ENCODE data around the gene LDB2. TPM values are rescaled to one million over a fixed set of nuclear protein-coding genes. Genes with fewer than 3 reads are reported as not detected.

The LDB2 gene
- total RNA-seq, 2 donors from 2014 or later, result not detected

DNA sequence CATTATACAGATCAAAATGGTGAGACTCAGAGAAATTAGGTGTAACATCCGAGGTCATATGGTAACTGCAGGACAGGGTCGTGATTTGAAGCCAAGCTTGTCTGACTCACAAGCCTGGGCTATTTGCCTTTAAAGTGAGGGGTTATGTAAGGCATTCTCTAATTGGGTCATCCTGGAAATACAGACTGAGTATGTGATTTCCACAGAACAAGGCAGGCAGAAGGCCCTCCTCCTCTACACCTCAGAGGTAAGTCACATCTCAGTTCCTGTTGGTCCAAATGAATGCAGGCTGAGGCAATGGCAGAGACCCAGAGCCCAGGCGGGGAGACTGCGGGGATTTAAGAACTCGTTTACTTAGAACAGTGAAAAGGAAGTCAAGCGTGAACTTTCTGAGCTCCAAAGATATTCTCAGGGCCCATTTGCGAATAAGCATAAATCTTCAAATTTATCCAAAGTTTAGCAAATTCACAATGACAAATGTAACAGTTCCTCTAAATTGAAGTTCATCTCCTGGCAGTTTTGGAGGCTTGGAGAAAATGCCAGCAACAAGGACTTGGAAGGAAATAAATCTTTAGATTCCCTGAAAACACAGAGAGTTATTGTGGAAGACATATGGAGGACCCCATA lies 153.3 kb downstream of the LDB2 start:
- Mint-ChIP-seq H3K27ac (no peak overlapping the region), H3K36me3 (ENCODE audit: low read depth) (no peaks in the 10 kb centered on the region), H3K4me3 (no peak overlapping the region), H3K4me1 (no peaks in the 10 kb centered on the region), H3K27me3 (no peaks in the 10 kb centered on the region)
- DNase-seq (no peak), ATAC-seq (no peak)
- no peaks in the 10 kb centered on the region for H3K9me3 ChIP-seq (ENCODE audit: control insufficient read depth, low read length, poor library complexity, severe bottlenecking)

DNA sequence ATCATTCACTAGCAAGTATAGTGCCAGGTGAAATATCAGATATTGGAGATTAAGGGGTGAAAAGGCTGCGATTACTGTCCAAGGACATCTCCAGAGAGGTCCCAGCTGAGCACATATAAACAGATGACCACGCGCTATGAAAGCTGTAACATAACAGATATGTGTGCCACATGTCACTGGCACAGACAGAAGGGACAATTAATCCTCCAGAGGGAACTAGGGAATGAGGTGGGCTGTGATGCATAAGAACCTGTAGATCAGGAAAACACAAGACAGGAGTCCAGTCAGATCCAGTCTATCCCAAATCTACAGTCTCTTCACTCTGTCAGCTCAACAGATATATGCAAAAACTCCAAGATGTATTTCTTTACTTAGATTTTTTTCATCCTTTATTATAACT lies 157.2 kb downstream of the LDB2 start:
- H3K36me3 Mint-ChIP-seq (ENCODE audit: low read depth), result no peaks in the 10 kb centered on the region
- H3K27ac Mint-ChIP-seq, result no peak overlapping the region
- no peak overlapping the region for H3K4me3 Mint-ChIP-seq
- H3K27me3 Mint-ChIP-seq, result no peaks in the 10 kb centered on the region
- DNase-seq (no peak), ATAC-seq (no peak)
- no peaks in the 10 kb centered on the region for H3K4me1 Mint-ChIP-seq
- H3K9me3 ChIP-seq (ENCODE audit: control insufficient read depth, low read length, poor library complexity, severe bottlenecking), result no peaks in the 10 kb centered on the region

DNA sequence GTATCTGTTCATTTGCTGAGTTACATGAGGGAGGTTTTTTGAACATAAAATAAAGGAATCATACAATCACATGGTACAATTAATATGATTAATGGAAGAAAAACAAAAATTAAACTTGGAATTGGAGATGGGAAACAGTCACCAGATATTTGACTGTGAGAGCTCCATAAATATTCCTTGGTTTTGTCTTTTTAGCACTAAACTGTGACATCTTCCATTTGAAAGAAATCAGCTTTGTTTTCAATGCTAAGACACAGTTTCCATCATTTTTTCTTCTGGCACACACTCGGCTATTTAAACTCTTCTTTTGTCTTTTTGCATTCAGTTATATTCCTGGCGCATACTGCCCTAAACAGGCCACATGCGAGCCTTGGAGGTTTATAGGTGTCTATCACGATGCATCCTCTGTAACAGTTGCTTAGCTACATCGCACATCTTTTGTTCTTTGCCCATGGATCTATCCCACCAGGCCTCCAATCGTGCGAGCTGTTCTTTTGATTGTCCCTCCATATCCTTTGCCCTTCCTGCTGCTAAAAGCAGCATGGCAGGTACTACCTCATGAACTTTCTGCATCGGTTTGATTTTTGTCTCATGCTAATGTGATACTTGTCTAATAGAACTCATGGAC lies 158.3 kb downstream of the LDB2 start:
- H3K27ac Mint-ChIP-seq, result no peak overlapping the region
- H3K36me3 Mint-ChIP-seq (ENCODE audit: low read depth), result no peaks in the 10 kb centered on the region
- ATAC-seq (no peak), DNase-seq (no peak)
- no peak overlapping the region for H3K4me3 Mint-ChIP-seq
- no peaks in the 10 kb centered on the region for H3K27me3 Mint-ChIP-seq
- no peaks in the 10 kb centered on the region for H3K9me3 ChIP-seq (ENCODE audit: control insufficient read depth, low read length, poor library complexity, severe bottlenecking)
- no peaks in the 10 kb centered on the region for H3K4me1 Mint-ChIP-seq

DNA sequence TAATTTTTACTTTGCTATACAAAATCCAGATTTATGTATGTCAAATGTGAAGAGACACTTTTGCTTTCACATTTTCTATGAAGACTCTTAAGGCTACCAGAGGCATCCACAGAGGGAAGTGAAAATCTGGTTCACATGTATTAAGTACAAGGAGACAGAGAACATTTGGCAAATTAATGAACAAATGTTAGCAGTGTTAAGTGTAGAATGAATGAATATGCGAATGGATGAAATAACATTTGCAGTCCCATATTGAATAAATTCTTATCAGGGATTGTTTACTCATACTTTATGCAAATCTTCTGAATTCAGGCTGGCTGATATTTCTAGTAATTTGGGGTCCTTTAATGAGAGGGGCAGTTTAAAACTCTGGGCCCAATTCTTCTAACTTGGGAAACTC lies 159.9 kb downstream of the LDB2 start:
- no peaks in the 10 kb centered on the region for H3K4me1 Mint-ChIP-seq
- H3K9me3 ChIP-seq (ENCODE audit: control insufficient read depth, low read length, poor library complexity, severe bottlenecking), result no peaks in the 10 kb centered on the region
- no peak for ATAC-seq
- H3K36me3 Mint-ChIP-seq (ENCODE audit: low read depth), result no peaks in the 10 kb centered on the region
- H3K4me3 Mint-ChIP-seq, result no peak overlapping the region
- no peak overlapping the region for H3K27ac Mint-ChIP-seq
- no peak for DNase-seq
- no peaks in the 10 kb centered on the region for H3K27me3 Mint-ChIP-seq

DNA sequence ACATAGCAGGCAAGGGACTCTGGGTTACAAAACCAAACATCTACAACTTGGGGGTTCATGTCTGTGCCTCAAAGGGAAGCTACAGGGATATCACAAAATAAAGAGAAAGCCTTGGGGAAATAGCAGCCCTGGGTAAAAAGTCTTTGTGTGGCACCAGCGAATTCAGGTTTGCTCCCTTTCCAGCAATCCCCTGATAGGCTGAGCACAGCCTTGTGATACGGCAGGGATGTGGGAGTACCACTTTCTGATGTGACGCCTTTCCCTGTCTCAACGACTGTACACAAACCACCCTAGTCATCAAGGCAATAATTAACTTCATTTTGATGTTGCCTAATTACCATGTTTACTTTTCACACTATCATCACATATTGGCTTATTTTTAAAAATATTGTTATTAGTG lies 164.9 kb downstream of the LDB2 start:
- Mint-ChIP-seq H3K27ac (no peak overlapping the region), H3K27me3 (no peaks in the 10 kb centered on the region), H3K36me3 (ENCODE audit: low read depth) (no peaks in the 10 kb centered on the region), H3K4me1 (no peaks in the 10 kb centered on the region), H3K4me3 (no peak overlapping the region)
- no peak for DNase-seq
- no peaks in the 10 kb centered on the region for H3K9me3 ChIP-seq (ENCODE audit: control insufficient read depth, low read length, poor library complexity, severe bottlenecking)
- no peak for ATAC-seq

DNA sequence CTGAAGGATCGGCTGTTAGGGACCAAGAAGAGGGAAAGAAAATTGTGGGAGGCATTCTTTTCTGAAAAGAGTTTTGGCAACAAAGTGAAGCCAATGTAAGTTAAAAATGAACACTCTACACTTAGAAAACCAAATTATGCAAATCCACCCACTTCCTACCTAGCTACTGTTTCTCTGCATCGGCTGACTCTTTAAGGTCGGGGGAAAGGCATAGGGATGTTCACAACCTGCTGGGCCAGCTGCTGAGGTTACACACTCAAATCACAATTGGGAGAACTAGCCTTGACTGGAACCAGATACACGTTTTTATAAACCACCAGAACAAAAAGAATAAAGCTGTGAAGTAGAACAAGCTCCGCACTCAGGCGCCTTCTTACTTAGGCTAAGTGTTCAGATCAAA lies 165.7 kb downstream of the LDB2 start:
- H3K4me1 Mint-ChIP-seq, result no peaks in the 10 kb centered on the region
- H3K9me3 ChIP-seq (ENCODE audit: control insufficient read depth, low read length, poor library complexity, severe bottlenecking), result no peaks in the 10 kb centered on the region
- ATAC-seq (no peak), DNase-seq (no peak)
- no peak overlapping the region for H3K4me3 Mint-ChIP-seq
- H3K36me3 Mint-ChIP-seq (ENCODE audit: low read depth), result no peaks in the 10 kb centered on the region
- no peak overlapping the region for H3K27ac Mint-ChIP-seq
- H3K27me3 Mint-ChIP-seq, result no peaks in the 10 kb centered on the region

DNA sequence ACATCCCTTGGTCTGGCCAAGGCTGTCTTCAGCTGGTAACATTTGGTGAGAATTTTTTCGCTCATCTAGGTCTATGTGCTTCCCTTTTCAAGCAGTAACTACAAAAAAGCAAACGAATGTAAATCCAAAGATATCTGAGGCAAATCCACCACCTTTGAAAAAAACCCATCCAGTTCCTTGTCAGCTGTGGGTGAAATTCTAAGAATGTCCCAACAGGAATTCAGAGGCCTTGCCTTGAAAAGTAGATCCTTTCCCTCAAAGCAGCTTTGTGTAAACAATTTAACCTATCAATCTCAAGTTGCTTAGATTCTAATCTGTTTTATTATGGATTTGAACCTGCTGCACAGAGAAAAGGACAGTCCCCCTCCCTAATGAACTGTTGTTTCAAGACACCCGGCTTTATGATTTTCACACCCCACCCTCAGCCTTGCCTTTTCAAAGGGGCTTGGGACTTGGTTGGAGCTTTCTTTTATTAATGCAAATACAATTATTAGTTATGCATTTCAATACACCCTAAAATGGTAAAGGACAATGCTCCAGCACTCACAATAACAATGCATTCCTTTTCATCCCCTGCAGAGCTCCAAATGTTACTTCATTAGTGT lies 166.6 kb downstream of the LDB2 start:
- Mint-ChIP-seq H3K4me3 (no peak overlapping the region), H3K27ac (no peak overlapping the region), H3K27me3 (no peaks in the 10 kb centered on the region), H3K36me3 (ENCODE audit: low read depth) (no peaks in the 10 kb centered on the region), H3K4me1 (no peaks in the 10 kb centered on the region)
- no peaks in the 10 kb centered on the region for H3K9me3 ChIP-seq (ENCODE audit: control insufficient read depth, low read length, poor library complexity, severe bottlenecking)
- ATAC-seq (no peak), DNase-seq (no peak)

DNA sequence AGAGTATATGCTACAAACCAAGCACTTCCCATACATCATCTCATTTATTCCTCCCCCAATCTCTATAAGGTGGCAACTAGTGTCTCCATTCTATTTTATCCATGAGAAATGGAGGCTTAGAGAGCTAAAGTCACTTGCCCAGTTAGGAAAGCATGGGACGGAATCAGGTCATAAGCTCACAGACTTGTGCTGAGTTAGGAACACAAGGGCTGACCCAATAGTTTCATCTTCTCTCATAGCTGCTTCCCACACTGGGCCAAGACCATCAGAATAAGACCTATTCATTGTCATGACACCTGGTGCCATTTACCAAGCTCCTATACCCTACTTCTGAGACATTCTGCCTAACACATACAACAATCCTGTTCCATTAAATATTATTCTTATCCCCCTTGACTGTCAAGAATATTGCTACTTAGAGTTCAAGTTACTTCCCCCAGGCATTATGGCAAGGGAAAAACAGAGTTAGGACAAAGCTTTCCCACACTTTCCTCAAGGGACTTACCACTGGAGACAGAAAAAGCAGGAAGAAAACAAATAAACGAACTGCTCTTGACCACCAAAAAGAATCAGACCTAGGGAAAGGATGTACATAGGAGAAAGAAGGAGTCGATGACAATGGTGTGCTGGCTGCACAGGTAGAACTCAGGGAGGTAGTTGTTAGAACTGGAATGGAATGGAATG lies 167.8 kb downstream of the LDB2 start:
- H3K4me1 Mint-ChIP-seq, result no peaks in the 10 kb centered on the region
- no peaks in the 10 kb centered on the region for H3K9me3 ChIP-seq (ENCODE audit: control insufficient read depth, low read length, poor library complexity, severe bottlenecking)
- H3K4me3 Mint-ChIP-seq, result no peak overlapping the region
- H3K27me3 Mint-ChIP-seq, result no peaks in the 10 kb centered on the region
- DNase-seq (no peak), ATAC-seq (no peak)
- H3K36me3 Mint-ChIP-seq (ENCODE audit: low read depth), result no peaks in the 10 kb centered on the region
- H3K27ac Mint-ChIP-seq, result no peak overlapping the region

DNA sequence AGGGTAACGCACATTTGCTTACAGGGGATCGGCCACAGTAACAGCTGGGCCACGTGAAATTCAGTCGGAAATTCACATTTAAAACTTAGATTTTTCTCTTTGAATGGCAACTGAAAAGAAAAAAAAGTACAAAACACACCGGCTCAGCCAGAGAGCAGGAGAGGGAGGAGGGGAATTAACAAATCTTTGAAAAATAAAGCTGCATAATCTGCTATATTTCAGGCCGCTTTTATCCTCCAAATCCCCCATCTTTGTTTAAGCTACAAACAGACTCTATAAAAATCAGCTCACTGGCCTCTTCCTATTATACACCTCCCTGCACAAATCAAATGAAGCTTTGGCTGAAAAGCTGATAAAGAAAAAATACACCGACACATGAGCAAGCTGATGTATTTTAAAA lies 169.1 kb downstream of the LDB2 start:
- H3K4me1 Mint-ChIP-seq, result no peaks in the 10 kb centered on the region
- no peak overlapping the region for H3K4me3 Mint-ChIP-seq
- no peak overlapping the region for H3K27ac Mint-ChIP-seq
- no peaks in the 10 kb centered on the region for H3K27me3 Mint-ChIP-seq
- no peak for ATAC-seq
- no peaks in the 10 kb centered on the region for H3K9me3 ChIP-seq (ENCODE audit: control insufficient read depth, low read length, poor library complexity, severe bottlenecking)
- H3K36me3 Mint-ChIP-seq (ENCODE audit: low read depth), result no peaks in the 10 kb centered on the region
- DNase-seq, result no peak

DNA sequence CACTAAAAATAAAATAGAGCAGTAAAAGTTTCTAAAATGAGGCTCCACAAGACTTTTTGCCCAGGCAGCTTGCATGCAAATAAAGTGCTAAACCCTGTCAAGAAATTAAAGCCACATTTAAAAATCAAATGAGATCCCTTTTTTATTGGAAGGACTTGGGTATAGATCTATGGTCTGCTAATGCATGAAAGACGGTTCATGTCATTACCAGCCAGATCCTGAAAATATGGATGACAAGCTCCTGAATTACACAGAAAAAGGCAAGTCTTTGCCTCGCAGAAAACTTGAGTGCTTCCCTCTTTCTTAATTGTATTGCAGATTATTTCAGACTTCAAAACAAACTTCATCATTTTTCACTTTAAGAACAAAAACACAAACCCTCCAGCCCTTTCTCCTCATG lies 169.6 kb downstream of the LDB2 start:
- H3K9me3 ChIP-seq (ENCODE audit: control insufficient read depth, low read length, poor library complexity, severe bottlenecking), result no peaks in the 10 kb centered on the region
- no peak for DNase-seq
- Mint-ChIP-seq H3K27me3 (no peaks in the 10 kb centered on the region), H3K27ac (no peak overlapping the region), H3K4me1 (no peaks in the 10 kb centered on the region), H3K4me3 (no peak overlapping the region), H3K36me3 (ENCODE audit: low read depth) (no peaks in the 10 kb centered on the region)
- no peak for ATAC-seq

DNA sequence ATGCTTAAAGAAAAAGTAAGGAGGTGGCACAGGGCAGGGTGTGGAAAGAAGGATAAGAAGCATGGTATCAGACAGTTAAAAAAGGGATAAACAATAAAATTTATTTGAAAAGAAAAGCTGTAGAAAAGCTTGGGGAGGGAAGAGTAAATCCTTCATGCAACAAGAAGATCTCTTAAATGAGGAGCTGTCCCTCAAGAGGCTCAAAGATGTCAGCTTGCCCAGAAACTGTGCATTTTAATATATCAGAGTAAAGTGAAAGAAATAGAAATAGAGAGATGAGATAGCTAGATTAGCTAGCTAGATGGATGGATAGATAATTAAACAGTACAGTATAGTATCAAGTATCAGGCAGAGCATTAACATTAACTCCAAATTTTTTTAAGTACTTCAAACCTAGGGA lies 170.3 kb downstream of the LDB2 start:
- Mint-ChIP-seq H3K27ac (no peak overlapping the region), H3K4me1 (no peaks in the 10 kb centered on the region), H3K27me3 (no peaks in the 10 kb centered on the region), H3K4me3 (no peak overlapping the region), H3K36me3 (ENCODE audit: low read depth) (no peaks in the 10 kb centered on the region)
- no peaks in the 10 kb centered on the region for H3K9me3 ChIP-seq (ENCODE audit: control insufficient read depth, low read length, poor library complexity, severe bottlenecking)
- DNase-seq, result no peak
- no peak for ATAC-seq

DNA sequence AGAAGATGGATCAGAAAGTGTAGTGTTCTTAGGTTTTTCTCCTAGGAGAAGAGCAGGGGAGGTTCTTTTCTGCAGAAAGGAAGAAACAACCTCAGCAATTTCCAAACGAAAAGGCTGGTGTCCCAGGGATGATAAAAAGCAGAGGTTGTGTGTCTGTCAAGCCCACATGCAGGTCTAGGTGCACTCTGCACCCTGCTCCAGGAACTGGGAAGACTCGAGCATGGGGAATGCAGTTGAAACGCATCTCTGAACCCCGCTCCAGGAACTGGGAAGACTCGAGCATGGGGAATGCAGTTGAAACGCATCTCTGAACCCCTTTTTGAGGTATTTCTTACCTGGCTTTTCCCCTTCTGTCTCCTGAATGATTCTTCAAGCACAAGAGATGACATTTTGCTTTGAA lies 171.2 kb downstream of the LDB2 start:
- Mint-ChIP-seq H3K27me3 (no peaks in the 10 kb centered on the region), H3K4me3 (no peak overlapping the region), H3K36me3 (ENCODE audit: low read depth) (no peaks in the 10 kb centered on the region), H3K27ac (no peak overlapping the region), H3K4me1 (no peaks in the 10 kb centered on the region)
- ATAC-seq (no peak), DNase-seq (no peak)
- H3K9me3 ChIP-seq (ENCODE audit: control insufficient read depth, low read length, poor library complexity, severe bottlenecking), result no peaks in the 10 kb centered on the region

DNA sequence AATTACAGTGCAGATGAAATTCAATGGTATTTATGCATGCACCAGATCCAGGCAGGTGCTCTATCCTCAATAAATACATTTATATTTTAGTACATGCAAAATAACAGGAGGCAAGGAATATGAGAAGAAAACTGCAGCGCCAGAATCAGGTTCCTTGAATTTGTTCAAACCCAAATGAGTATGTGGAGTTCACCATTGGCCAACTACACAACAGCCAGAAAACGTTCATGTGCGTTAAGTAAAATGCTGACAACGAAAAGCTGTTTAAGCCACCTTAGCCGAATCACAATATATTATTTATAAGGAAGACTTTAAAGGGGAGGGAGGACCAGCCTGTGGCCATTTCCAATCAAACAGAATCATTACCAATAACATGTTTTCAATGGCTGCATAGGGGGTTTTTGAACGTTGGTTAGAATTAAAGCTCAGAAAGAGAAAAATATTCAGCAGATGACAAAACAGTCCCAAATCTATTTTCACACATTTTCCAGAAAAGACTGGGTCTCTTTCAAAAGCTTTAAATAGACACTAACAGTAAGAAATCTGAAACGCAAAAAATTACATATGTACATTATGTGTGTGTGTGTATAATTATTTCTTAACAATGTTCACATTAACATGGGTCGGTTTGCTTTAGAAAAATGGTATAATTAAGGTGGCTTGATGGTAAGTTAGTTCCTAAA lies 171.9 kb downstream of the LDB2 start:
- ATAC-seq, result no peak
- H3K4me1 Mint-ChIP-seq, result no peaks in the 10 kb centered on the region
- no peak for DNase-seq
- H3K4me3 Mint-ChIP-seq, result no peak overlapping the region
- H3K27me3 Mint-ChIP-seq, result no peaks in the 10 kb centered on the region
- no peaks in the 10 kb centered on the region for H3K36me3 Mint-ChIP-seq (ENCODE audit: low read depth)
- no peak overlapping the region for H3K27ac Mint-ChIP-seq
- H3K9me3 ChIP-seq (ENCODE audit: control insufficient read depth, low read length, poor library complexity, severe bottlenecking), result no peaks in the 10 kb centered on the region

All from T-helper 17 cell (primary cell).